Hepatocyte (in vitro differentiated cells): ENCODE data around the gene LDLRAD3. TPM values are rescaled to one million over a fixed set of nuclear protein-coding genes. Genes with fewer than 3 reads are reported as not detected.

Source experiments
- DNase-seq: peaks from one replicate; pipeline ENCODE4 v3.0.0-alpha.2; 2016; ENCODE audit warnings: low spot score
- H2AFZ ChIP-seq: fragments of 200-600 bp; sonication (generic); 2 replicates; pipeline ENCODE4 v1.6.0; 2016; ENCODE audit warnings: antibody characterized with exemption, mild to moderate bottlenecking
- H3K27ac ChIP-seq: fragments of 200-600 bp; sonication (generic); 2 replicates; pipeline ENCODE4 v1.5.1; 2016; ENCODE audit warnings: mild to moderate bottlenecking
- H3K27me3 ChIP-seq: fragments of 200-600 bp; sonication (generic); 2 replicates; pipeline ENCODE4 v1.6.1; 2016
- H3K36me3 ChIP-seq: fragments of 200-600 bp; sonication (generic); replicated peaks from 2 replicates; pipeline ENCODE4 v1.5.1; 2016; ENCODE audit warnings: low read depth; ENCODE audit not compliant: insufficient read depth
- H3K4me1 ChIP-seq: fragments of 200-600 bp; sonication (generic); 2 replicates; pipeline ENCODE4 v1.5.1; 2016; ENCODE audit warnings: mild to moderate bottlenecking, moderate library complexity; ENCODE audit not compliant: insufficient read depth
- H3K4me2 ChIP-seq: fragments of 200-600 bp; sonication (generic); 2 replicates; pipeline ENCODE4 v1.6.0; 2016
- H3K4me3 ChIP-seq: fragments of 200-600 bp; sonication (generic); 2 replicates; pipeline ENCODE4 v1.5.1; 2016; ENCODE audit warnings: mild to moderate bottlenecking
- H3K79me2 ChIP-seq: fragments of 200-600 bp; sonication (generic); 2 replicates; pipeline ENCODE4 v1.6.0; 2017; ENCODE audit warnings: mild to moderate bottlenecking
- H3K9me2 ChIP-seq: fragments of 200-600 bp; sonication (generic); replicated peaks from 2 replicates; pipeline ENCODE4 v1.6.0; 2017; ENCODE audit warnings: mild to moderate bottlenecking; ENCODE audit not compliant: insufficient read depth
- H3K9me3 ChIP-seq: fragments of 200-600 bp; sonication (generic); 2 replicates; pipeline ENCODE4 v1.5.1; 2016; ENCODE audit warnings: low read depth, mild to moderate bottlenecking
- H4K20me1 ChIP-seq: fragments of 200-600 bp; sonication (generic); 2 replicates; pipeline ENCODE4 v1.6.0; 2016; ENCODE audit warnings: mild to moderate bottlenecking; ENCODE audit not compliant: insufficient read depth, poor library complexity, severe bottlenecking
- CTCF ChIP-seq: fragments of 200-600 bp; sonication (generic); IDR thresholded peaks from 2 replicates; pipeline ENCODE4 v1.5.1; 2016; ENCODE audit warnings: antibody characterized with exemption, mild to moderate bottlenecking; ENCODE audit not compliant: poor library complexity
- EZH2 ChIP-seq: fragments of 200-600 bp; sonication (generic); IDR thresholded peaks from 2 replicates; pipeline ENCODE4 v1.6.1; 2016; ENCODE audit warnings: antibody characterized with exemption, mild to moderate bottlenecking, borderline replicate concordance
- EZH2phosphoT487 ChIP-seq: fragments of 200-600 bp; sonication (generic); IDR thresholded peaks from one replicate; pipeline ENCODE4 v1.6.1; 2018; ENCODE audit warnings: antibody characterized with exemption, mild to moderate bottlenecking, low read depth, moderate library complexity; ENCODE audit not compliant: unreplicated experiment, severe bottlenecking
- WGBS: methylation state at CpG from one replicate; pipeline ENCODE4 v1.1.6; 2016; ENCODE audit warnings: low lambda C conversion rate; ENCODE audit errors: missing lambda C conversion rate; 5-methylcytosine and 5-hydroxymethylcytosine counted together
- microRNA-seq: library from miRNA; unstranded; fragments of <30 nt; microRNA quantifications from one replicate; pipeline ENCODE4, GENCODE V29; 2017
- polyA plus RNA-seq: library from polyadenylated mRNA; unstranded; fragments of >200 nt; fragmentation: Nextera tagmentation; extraction: Ambion mirVana; gene quantifications from 2 replicates; pipeline ENCODE4 v1.2.1, GENCODE V29; 2016
- small RNA-seq: library from RNA; depleted of rRNA; stranded (forward); fragments of <200 nt; gene quantifications from one replicate; pipeline ENCODE3, GENCODE V24; 2014
- total RNA-seq: library from RNA; depleted of rRNA; stranded (reverse); fragments of >200 nt; gene quantifications from 2 replicates; pipeline ENCODE4 v1.2.3, GENCODE V29; 2014

LDLRAD3 gene
- total and polyA plus RNA-seq, 2 experiments from 2014 or later = 12.2 TPM

GRCh38 chr11:36280531-36280930 is 336.7 kb downstream of the LDLRAD3 start:
- TF ChIP-seq EZH2 (no peak), CTCF (no peak), EZH2phosphoT487 (no peak)
- Histone ChIP-seq H3K79me2 (peaks cover 44% of the 10 kb centered on the region), H3K4me2 (no peak overlapping the region), H3K27ac (no peak overlapping the region), H3K4me1 (no peaks in the 10 kb centered on the region), H3K36me3 (no peaks in the 10 kb centered on the region), H3K4me3 (no peak overlapping the region), H4K20me1 (no peaks in the 10 kb centered on the region), H3K9me2 (no peaks in the 10 kb centered on the region), H2AFZ (no peak overlapping the region), H3K27me3 (no peaks in the 10 kb centered on the region), H3K9me3 (no peaks in the 10 kb centered on the region)
- DNase-seq = no peak
- 78% methylated on average over 1 of the region's 1 CpG for WGBS

Small RNAs within 50 kb of the gene (microRNA-seq; reads per million reads assigned to microRNA genes)
- not detected for gene MIR3973

Small RNAs within 50 kb of the gene (small RNA-seq; reads per million reads assigned to genes)
- gene MIR3973 = not detected
